Measurements from ENCODE around the gene GLP2R.

The GLP2R gene

DNA sequence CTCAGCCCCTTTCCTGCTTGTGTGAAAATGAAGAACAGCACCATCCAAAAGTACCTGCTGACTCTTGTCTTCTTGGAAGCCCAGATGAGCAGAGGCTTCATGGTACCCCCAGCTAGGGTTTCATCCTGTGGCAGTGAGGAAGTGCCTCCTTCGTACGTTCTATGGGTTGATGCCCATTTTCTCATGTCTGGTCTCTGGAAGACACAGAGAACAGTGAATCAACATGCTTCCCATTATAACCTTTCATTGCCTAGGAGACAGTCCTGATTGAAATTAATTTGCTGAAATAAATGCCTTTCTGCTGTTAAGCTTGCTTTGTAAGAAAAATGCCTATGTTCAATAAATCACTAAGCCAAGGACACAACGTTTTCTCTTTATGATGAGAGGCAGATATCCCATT lies 42.8 kb downstream of the GLP2R start:
- no peaks in the 10 kb centered on the region for H3K79me1 ChIP-seq (ENCODE audit: low read depth, low read length)
- no peak overlapping the region for H4K8ac ChIP-seq (ENCODE audit: low read depth, low read length)
- no peak overlapping the region for H3K4me3 ChIP-seq (ENCODE audit: low read length in 2 of 2)
- H2BK120ac ChIP-seq (ENCODE audit: low read depth, low read length): no peak overlapping the region
- H3K27ac ChIP-seq (replicated peaks; ENCODE audit: low read length): no peak overlapping the region
- DNase-seq (ENCODE audit: low spot score): no peak
- no peak overlapping the region for H2BK12ac ChIP-seq (ENCODE audit: low read length)
- H2BK5ac ChIP-seq (ENCODE audit: low read length): no peak overlapping the region
- no peak overlapping the region for H2AFZ ChIP-seq (ENCODE audit: low read length)
- no peak overlapping the region for H2BK15ac ChIP-seq (ENCODE audit: low read length)
- no CpG with 5 or more reads among the region's 3 CpGs for WGBS, 2 donors (ENCODE audit: extremely low coverage in 2 of 2, insufficient read length in 2 of 2, insufficient replicate concordance in 1 of 2)
- H3K14ac ChIP-seq (ENCODE audit: low read length): no peak overlapping the region
- no peak overlapping the region for H2AK5ac ChIP-seq (ENCODE audit: low read depth, low read length)
- no peak overlapping the region for H3K4ac ChIP-seq (ENCODE audit: low read length)
- H3K27me3 ChIP-seq (ENCODE audit: control insufficient read depth in 3 of 3, insufficient read depth in 3 of 3, low read depth in 1 of 3, low read length in 3 of 3): no peaks in the 10 kb centered on the region
- no peak overlapping the region for H4K91ac ChIP-seq (ENCODE audit: low read depth, low read length, poor library complexity)
- no peak overlapping the region for H3K23ac ChIP-seq (ENCODE audit: low read depth, low read length, poor library complexity)
- no peak overlapping the region for H3K9ac ChIP-seq (ENCODE audit: low read depth, low read length, poor library complexity)
- H3K4me1 ChIP-seq (ENCODE audit: control insufficient read depth in 2 of 2, insufficient read depth in 1 of 2, low read depth in 1 of 2, low read length in 2 of 2): no peaks in the 10 kb centered on the region
- H3K9me3 ChIP-seq (replicated peaks in 1 of 2; ENCODE audit: control insufficient read depth in 2 of 2, insufficient read depth in 1 of 2, low read depth in 1 of 2, low read length in 2 of 2): no peaks in the 10 kb centered on the region
- H3K4me2 ChIP-seq (ENCODE audit: insufficient read depth, low read length, poor library complexity, severe bottlenecking): no peak overlapping the region
- no peak overlapping the region for H3K18ac ChIP-seq (ENCODE audit: low read length)
- H3K36me3 ChIP-seq (replicated peaks in 1 of 2; ENCODE audit: control insufficient read depth in 2 of 2, insufficient read depth in 2 of 2, low read length in 2 of 2): no peaks in the 10 kb centered on the region

- Histone ChIP-seq H3K9ac (ENCODE audit: low read depth, low read length, poor library complexity) (no peak overlapping the region), H3K18ac (ENCODE audit: low read length) (no peak overlapping the region), H3K9me3 (replicated peaks in 1 of 2; ENCODE audit: control insufficient read depth in 2 of 2, insufficient read depth in 1 of 2, low read depth in 1 of 2, low read length in 2 of 2) (no peaks in the 10 kb centered on the region), H4K91ac (ENCODE audit: low read depth, low read length, poor library complexity) (no peak overlapping the region), H3K4me1 (ENCODE audit: control insufficient read depth in 2 of 2, insufficient read depth in 1 of 2, low read depth in 1 of 2, low read length in 2 of 2) (no peaks in the 10 kb centered on the region), H3K36me3 (replicated peaks in 1 of 2; ENCODE audit: control insufficient read depth in 2 of 2, insufficient read depth in 2 of 2, low read length in 2 of 2) (no peaks in the 10 kb centered on the region), H3K23ac (ENCODE audit: low read depth, low read length, poor library complexity) (no peak overlapping the region), H2AK5ac (ENCODE audit: low read depth, low read length) (no peak overlapping the region), H2BK5ac (ENCODE audit: low read length) (no peak overlapping the region), H3K79me1 (ENCODE audit: low read depth, low read length) (no peaks in the 10 kb centered on the region), H2AFZ (ENCODE audit: low read length) (no peak overlapping the region), H2BK15ac (ENCODE audit: low read length) (no peak overlapping the region), H3K4me2 (ENCODE audit: insufficient read depth, low read length, poor library complexity, severe bottlenecking) (no peak overlapping the region), H3K4me3 (ENCODE audit: low read length in 2 of 2) (no peak overlapping the region), H4K8ac (ENCODE audit: low read depth, low read length) (no peak overlapping the region), H3K4ac (ENCODE audit: low read length) (no peak overlapping the region), H3K27ac (replicated peaks; ENCODE audit: low read length) (no peak overlapping the region), H2BK12ac (ENCODE audit: low read length) (no peak overlapping the region), H3K14ac (ENCODE audit: low read length) (no peak overlapping the region), H2BK120ac (ENCODE audit: low read depth, low read length) (no peak overlapping the region), H3K27me3 (ENCODE audit: control insufficient read depth in 3 of 3, insufficient read depth in 3 of 3, low read depth in 1 of 3, low read length in 3 of 3) (no peaks in the 10 kb centered on the region)
- no CpG with 5 or more reads among the region's 6 CpGs for WGBS, 2 donors (ENCODE audit: extremely low coverage in 2 of 2, insufficient read length in 2 of 2, insufficient replicate concordance in 1 of 2)
- no peak for DNase-seq (ENCODE audit: low spot score)
Measured at GRCh38 chr17:9872852-9873251, 47.1 kb downstream of the GLP2R start.

GRCh38 chr17:9874722-9875121 lies 49.0 kb downstream of the GLP2R start:
- H2AFZ ChIP-seq (ENCODE audit: low read length): no peak overlapping the region
- no peak overlapping the region for H3K18ac ChIP-seq (ENCODE audit: low read length)
- no peak overlapping the region for H2AK5ac ChIP-seq (ENCODE audit: low read depth, low read length)
- no peaks in the 10 kb centered on the region for H3K36me3 ChIP-seq (replicated peaks in 1 of 2; ENCODE audit: control insufficient read depth in 2 of 2, insufficient read depth in 2 of 2, low read length in 2 of 2)
- no peak overlapping the region for H2BK15ac ChIP-seq (ENCODE audit: low read length)
- H3K27me3 ChIP-seq (ENCODE audit: control insufficient read depth in 3 of 3, insufficient read depth in 3 of 3, low read depth in 1 of 3, low read length in 3 of 3): no peaks in the 10 kb centered on the region
- WGBS, 2 donors (ENCODE audit: extremely low coverage in 2 of 2, insufficient read length in 2 of 2, insufficient replicate concordance in 1 of 2): no CpG with 5 or more reads among the region's 3 CpGs
- H3K79me1 ChIP-seq (ENCODE audit: low read depth, low read length): no peaks in the 10 kb centered on the region
- no peak overlapping the region for H2BK120ac ChIP-seq (ENCODE audit: low read depth, low read length)
- no peak overlapping the region for H3K4me3 ChIP-seq (ENCODE audit: low read length in 2 of 2)
- no peak overlapping the region for H4K8ac ChIP-seq (ENCODE audit: low read depth, low read length)
- H2BK12ac ChIP-seq (ENCODE audit: low read length): no peak overlapping the region
- H3K4ac ChIP-seq (ENCODE audit: low read length): no peak overlapping the region
- H4K91ac ChIP-seq (ENCODE audit: low read depth, low read length, poor library complexity): no peak overlapping the region
- H3K27ac ChIP-seq (replicated peaks; ENCODE audit: low read length): no peak overlapping the region
- no peak overlapping the region for H3K4me2 ChIP-seq (ENCODE audit: insufficient read depth, low read length, poor library complexity, severe bottlenecking)
- no peak for DNase-seq (ENCODE audit: low spot score)
- no peaks in the 10 kb centered on the region for H3K9me3 ChIP-seq (replicated peaks in 1 of 2; ENCODE audit: control insufficient read depth in 2 of 2, insufficient read depth in 1 of 2, low read depth in 1 of 2, low read length in 2 of 2)
- H2BK5ac ChIP-seq (ENCODE audit: low read length): no peak overlapping the region
- H3K9ac ChIP-seq (ENCODE audit: low read depth, low read length, poor library complexity): no peak overlapping the region
- H3K4me1 ChIP-seq (ENCODE audit: control insufficient read depth in 2 of 2, insufficient read depth in 1 of 2, low read depth in 1 of 2, low read length in 2 of 2): no peaks in the 10 kb centered on the region
- no peak overlapping the region for H3K23ac ChIP-seq (ENCODE audit: low read depth, low read length, poor library complexity)
- H3K14ac ChIP-seq (ENCODE audit: low read length): no peak overlapping the region

DNA sequence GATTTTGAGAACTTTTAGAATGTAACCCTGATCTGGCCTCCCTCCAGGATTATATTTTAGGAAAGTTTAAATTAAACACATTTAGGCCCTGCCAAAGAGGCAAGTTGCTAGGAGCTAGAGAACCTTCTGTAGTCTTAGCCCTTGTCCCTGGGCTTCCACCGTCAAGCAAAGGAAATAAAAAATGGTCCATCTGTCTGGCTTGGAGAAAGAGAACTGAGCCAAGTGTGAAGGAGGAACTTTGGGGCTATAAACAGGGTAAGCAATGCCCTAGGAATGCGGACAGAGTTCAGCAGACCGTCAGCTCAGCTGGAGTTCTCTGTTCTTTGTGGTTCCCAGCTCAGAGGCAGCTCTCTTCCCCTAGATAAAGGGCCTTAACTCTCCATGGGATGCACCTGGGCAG lies 49.7 kb downstream of the GLP2R start:
- Histone ChIP-seq H2AK5ac (ENCODE audit: low read depth, low read length) (no peak overlapping the region), H3K18ac (ENCODE audit: low read length) (no peak overlapping the region), H3K4me3 (ENCODE audit: low read length in 2 of 2) (no peak overlapping the region), H3K23ac (ENCODE audit: low read depth, low read length, poor library complexity) (no peak overlapping the region), H2AFZ (ENCODE audit: low read length) (no peak overlapping the region), H3K79me1 (ENCODE audit: low read depth, low read length) (no peaks in the 10 kb centered on the region), H3K36me3 (replicated peaks in 1 of 2; ENCODE audit: control insufficient read depth in 2 of 2, insufficient read depth in 2 of 2, low read length in 2 of 2) (no peaks in the 10 kb centered on the region), H3K9ac (ENCODE audit: low read depth, low read length, poor library complexity) (no peak overlapping the region), H4K8ac (ENCODE audit: low read depth, low read length) (no peak overlapping the region), H2BK120ac (ENCODE audit: low read depth, low read length) (no peak overlapping the region), H3K4ac (ENCODE audit: low read length) (no peak overlapping the region), H3K14ac (ENCODE audit: low read length) (no peak overlapping the region), H3K9me3 (replicated peaks in 1 of 2; ENCODE audit: control insufficient read depth in 2 of 2, insufficient read depth in 1 of 2, low read depth in 1 of 2, low read length in 2 of 2) (no peaks in the 10 kb centered on the region), H2BK12ac (ENCODE audit: low read length) (no peak overlapping the region), H4K91ac (ENCODE audit: low read depth, low read length, poor library complexity) (no peak overlapping the region), H2BK5ac (ENCODE audit: low read length) (no peak overlapping the region), H3K4me1 (ENCODE audit: control insufficient read depth in 2 of 2, insufficient read depth in 1 of 2, low read depth in 1 of 2, low read length in 2 of 2) (no peaks in the 10 kb centered on the region), H2BK15ac (ENCODE audit: low read length) (no peak overlapping the region), H3K27me3 (ENCODE audit: control insufficient read depth in 3 of 3, insufficient read depth in 3 of 3, low read depth in 1 of 3, low read length in 3 of 3) (no peaks in the 10 kb centered on the region), H3K4me2 (ENCODE audit: insufficient read depth, low read length, poor library complexity, severe bottlenecking) (no peak overlapping the region), H3K27ac (replicated peaks; ENCODE audit: low read length) (no peak overlapping the region)
- DNase-seq (ENCODE audit: low spot score): no peak
- WGBS, 2 donors (ENCODE audit: extremely low coverage in 2 of 2, insufficient read length in 2 of 2, insufficient replicate concordance in 1 of 2): no CpG with 5 or more reads among the region's 3 CpGs
